Astrocyte (in vitro differentiated cells and primary cell): ENCODE results near the gene ATF7.

Experiments used
- CTCF ChIP-seq: IDR thresholded peaks from 2 replicates; pipeline ENCODE4 v1.5.1; 2011; ENCODE audit warnings: low read depth, mild to moderate bottlenecking, inconsistent platforms, low read length, moderate library complexity; ENCODE audit not compliant: insufficient read depth
- EZH2 ChIP-seq: IDR thresholded peaks from 2 replicates; pipeline ENCODE4 v1.6.1; 2012; ENCODE audit warnings: mild to moderate bottlenecking, low read length, inconsistent platforms; ENCODE audit not compliant: insufficient read depth

GRCh38 chr12:53560912-53561589, 65.1 kb downstream of the ATF7 start:
- no peak for TF ChIP-seq CTCF
- no peak for TF ChIP-seq EZH2
